Aorta (tissue), 5 donors: ENCODE data around the gene MICU1. TPM values are rescaled to one million over a fixed set of nuclear protein-coding genes. Genes with fewer than 3 reads are reported as not detected.

Source experiments
- ATAC-seq: fragments of 200-7000 bp; cut with Tn5 transposase; one replicate; pipeline ENCODE4 v1.9.1; 2022; ENCODE audit warnings: moderate library complexity; ENCODE audit not compliant: low FRiP score
- DNase-seq, 2 donors: peaks; one replicate each; pipeline ENCODE4 v3.0.0-alpha.2; 2020
- H3K27ac ChIP-seq, 2 donors: one replicate each; pipeline ENCODE4 v1.5.1; 2013; ENCODE audit warnings: low read length in 2 of 2, mild to moderate bottlenecking in 2 of 2, moderate library complexity in 2 of 2, control low read depth in 1 of 2, inconsistent platforms in 1 of 2, low read depth in 1 of 2
- H3K27me3 ChIP-seq, 2 donors: one replicate each; pipeline ENCODE4 v1.6.1; 2013; ENCODE audit warnings: control low read depth in 1 of 2, low read length in 1 of 2, mild to moderate bottlenecking in 1 of 2, moderate library complexity in 1 of 2; ENCODE audit not compliant: insufficient read depth in 2 of 2, control insufficient read depth in 1 of 2
- H3K36me3 ChIP-seq, 2 donors: one replicate each; pipeline ENCODE4 v1.6.1; 2013; ENCODE audit warnings: control low read depth in 1 of 2, low read length in 1 of 2, mild to moderate bottlenecking in 1 of 2; ENCODE audit not compliant: insufficient read depth in 2 of 2, control insufficient read depth in 1 of 2
- H3K4me1 ChIP-seq, 2 donors: one replicate each; pipeline ENCODE4 v1.6.1; 2013; ENCODE audit warnings: low read length in 2 of 2, control low read depth in 1 of 2, mild to moderate bottlenecking in 1 of 2, moderate library complexity in 1 of 2; ENCODE audit not compliant: insufficient read depth in 2 of 2, control insufficient read depth in 1 of 2
- H3K4me3 ChIP-seq, 2 donors: one replicate each; pipeline ENCODE4 v1.5.1; 2013; ENCODE audit warnings: low read length in 2 of 2, control low read depth in 1 of 2, mild to moderate bottlenecking in 1 of 2
- H3K9me3 ChIP-seq: one replicate; pipeline ENCODE4 v1.6.1; 2013; ENCODE audit warnings: mild to moderate bottlenecking, low read length; ENCODE audit not compliant: control insufficient read depth
- WGBS, 2 donors: extraction: QIAGEN DNeasy Blood & Tissue Kit; methylation state at CpG; one replicate each; pipeline ENCODE4 v1.1.7; 2013; 5-methylcytosine and 5-hydroxymethylcytosine counted together
- intact Hi-C, 2 donors: fragments of 100-400 bp; cut with DNase I; formaldehyde crosslinking; loops; one replicate each; pipeline versions ENCODE4 v1.14.2 to v1.15.0; 2022
- polyA plus RNA-seq, 2 donors: library from polyadenylated mRNA; stranded (reverse); fragments of 200-250 nt; gene quantifications; one replicate each; pipeline ENCODE4 v1.2.3, GENCODE V29; 2013
- total RNA-seq, 2 donors: library from RNA; stranded (reverse); fragmentation: NEBNext Ultra II Directional; extraction: Animal tissue kit (Norgen Biotek cat#: 25700); gene quantifications; one replicate each; pipeline ENCODE4 v1.2.1, GENCODE V29; 2021
- donor health status: healthy with polysubstance abuse.
- donor health status: Bipolar disorder and iron deficiency.
- donor health status: DM: no; HTN: no; CAD: no.
- donor health status: DM: no; HTN: no; CAD: no.
- donor health status: DM: yes; HTN: yes; CAD: no.

The MICU1 gene
- total and polyA plus RNA-seq, 4 donors = 23.7 to 40.7 (median 37.5) TPM

DNA sequence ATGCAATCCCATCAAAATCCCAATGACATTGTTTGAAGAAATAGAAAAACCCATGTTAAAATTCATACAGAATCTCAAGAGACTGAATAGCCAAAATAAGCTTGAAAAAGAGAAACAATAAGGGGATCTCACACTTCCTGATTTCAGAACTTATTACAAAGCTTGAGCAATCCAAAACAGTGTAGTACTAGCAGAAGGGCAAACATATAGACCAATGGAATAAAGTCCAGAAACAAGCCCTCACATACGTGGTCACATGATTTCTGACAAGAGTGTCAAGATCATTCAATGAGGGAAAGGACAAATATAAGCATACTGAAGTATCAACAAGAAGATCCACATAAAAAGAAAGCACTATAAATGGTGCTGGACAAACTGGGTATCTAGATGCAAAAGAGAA, 31.9 kb downstream of the MICU1 start:
- ATAC-seq = no peak
- H3K27me3 ChIP-seq = no peaks in the 10 kb centered on the region
- no peak overlapping the region for H3K27ac ChIP-seq
- intact Hi-C loops = no loop called here
- 84 to 94% methylated on average over 1 of the region's 1 CpG for WGBS, 2 donors
- peaks cover 0 to 1% of the 10 kb centered on the region in 2 donors for H3K4me1 ChIP-seq
- H3K4me3 ChIP-seq = no peak overlapping the region
- no peaks in the 10 kb centered on the region for H3K9me3 ChIP-seq
- no peaks in the 10 kb centered on the region for H3K36me3 ChIP-seq
- DNase-seq = no peak

- no peak for ATAC-seq
- DNase-seq = no peak
- WGBS, 2 donors = 87 to 93% methylated on average over 3 of the region's 3 CpGs
- H3K4me1 ChIP-seq = no peaks in the 10 kb centered on the region
- no peak overlapping the region for H3K27ac ChIP-seq
- H3K27me3 ChIP-seq = no peaks in the 10 kb centered on the region
- intact Hi-C loops = no loop called here
- no peaks in the 10 kb centered on the region for H3K9me3 ChIP-seq
- no peak overlapping the region for H3K4me3 ChIP-seq
- peaks cover 0 to 3% of the 10 kb centered on the region in 2 donors for H3K36me3 ChIP-seq
Observed at GRCh38 chr10:72588266-72588665, 37.6 kb downstream of the MICU1 start.

- WGBS, 2 donors = 97 to 99% methylated on average over 5 of the region's 5 CpGs
- Histone ChIP-seq H3K9me3 (no peaks in the 10 kb centered on the region), H3K27ac (no peak overlapping the region), H3K4me1 (no peaks in the 10 kb centered on the region), H3K4me3 (no peak overlapping the region), H3K36me3 (peaks cover 0 to 3% of the 10 kb centered on the region in 2 donors), H3K27me3 (no peaks in the 10 kb centered on the region)
- intact Hi-C loops = no loop called here
- no peak for DNase-seq
- ATAC-seq = no peak
Observed at GRCh38 chr10:72587568-72587967, 38.3 kb downstream of the MICU1 start.

DNA sequence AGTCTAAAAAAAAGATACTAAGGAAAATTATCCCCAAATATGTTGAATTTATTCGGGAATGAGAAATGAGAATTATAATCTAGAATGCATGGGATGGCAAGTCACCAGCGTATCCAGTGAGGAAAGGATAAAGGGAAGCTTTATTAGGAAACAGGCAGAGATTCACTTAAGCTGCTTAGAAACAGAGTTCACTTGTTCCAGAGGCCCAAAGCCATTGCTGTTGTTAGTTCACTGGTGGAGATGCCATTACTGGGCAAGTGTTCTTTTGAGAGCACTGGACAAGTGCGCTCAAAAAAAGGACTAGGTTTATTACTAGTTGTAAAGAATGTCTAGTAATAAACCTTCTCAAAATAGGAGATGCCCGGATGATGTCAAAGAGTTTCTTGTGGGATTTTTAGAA, 51.2 kb downstream of the MICU1 start:
- Histone ChIP-seq H3K36me3 (no peaks in the 10 kb centered on the region), H3K4me1 (no peaks in the 10 kb centered on the region), H3K4me3 (no peak overlapping the region), H3K27ac (no peak overlapping the region), H3K27me3 (no peaks in the 10 kb centered on the region), H3K9me3 (no peaks in the 10 kb centered on the region)
- WGBS, 2 donors = 96 to 98% methylated on average over 4 of the region's 4 CpGs
- intact Hi-C loops = no loop called here
- DNase-seq (no peak), ATAC-seq (no peak)

- Histone ChIP-seq H3K4me1 (no peaks in the 10 kb centered on the region), H3K36me3 (no peaks in the 10 kb centered on the region), H3K27ac (no peak overlapping the region), H3K4me3 (no peak overlapping the region), H3K27me3 (no peaks in the 10 kb centered on the region), H3K9me3 (no peaks in the 10 kb centered on the region)
- 93 to 97% methylated on average over 2 of the region's 2 CpGs for WGBS, 2 donors
- no peak for DNase-seq
- no peak for ATAC-seq
- intact Hi-C loops = no loop called here
Observed at GRCh38 chr10:72573079-72573478, 52.8 kb downstream of the MICU1 start.

- Histone ChIP-seq H3K4me1 (no peaks in the 10 kb centered on the region), H3K27ac (no peak overlapping the region), H3K4me3 (no peak overlapping the region), H3K9me3 (no peaks in the 10 kb centered on the region), H3K27me3 (no peaks in the 10 kb centered on the region), H3K36me3 (peaks cover 0 to 3% of the 10 kb centered on the region in 2 donors)
- intact Hi-C loops = no loop called here
- ATAC-seq (no peak), DNase-seq (no peak)
- 56 to 62% methylated on average over 4 of the region's 4 CpGs for WGBS, 2 donors
Observed at GRCh38 chr10:72567889-72568640, 57.8 kb downstream of the MICU1 start.

- Histone ChIP-seq H3K9me3 (no peaks in the 10 kb centered on the region), H3K27me3 (no peaks in the 10 kb centered on the region), H3K27ac (peak overlapping the region in 1 of 2 donors; percentile 2), H3K4me3 (no peak overlapping the region), H3K4me1 (no peaks in the 10 kb centered on the region), H3K36me3 (peaks cover 0 to 3% of the 10 kb centered on the region in 2 donors)
- ATAC-seq (peak; percentile 60), DNase-seq (peak in 1 of 2 donors; percentile 58)
- intact Hi-C loops = no loop called here
- 39 to 62% methylated on average over 3 of the region's 3 CpGs for WGBS, 2 donors
Observed at GRCh38 chr10:72567421-72567820, 58.5 kb downstream of the MICU1 start.

- DNase-seq = no peak
- Histone ChIP-seq H3K36me3 (peaks cover 3% of the 10 kb centered on the region in 2 donors), H3K9me3 (no peaks in the 10 kb centered on the region), H3K27me3 (no peaks in the 10 kb centered on the region), H3K4me1 (no peaks in the 10 kb centered on the region), H3K4me3 (no peak overlapping the region), H3K27ac (no peak overlapping the region)
- no peak for ATAC-seq
- WGBS, 2 donors = 9 to 13% methylated on average over 1 of the region's 1 CpG
- intact Hi-C loops = no loop called here
Observed at GRCh38 chr10:72564596-72564995, 61.3 kb downstream of the MICU1 start.

- ATAC-seq = no peak
- DNase-seq = no peak
- intact Hi-C loops = no loop called here
- Histone ChIP-seq H3K27ac (no peak overlapping the region), H3K27me3 (no peaks in the 10 kb centered on the region), H3K9me3 (no peaks in the 10 kb centered on the region), H3K4me1 (no peaks in the 10 kb centered on the region), H3K4me3 (no peak overlapping the region), H3K36me3 (peaks cover 3% of the 10 kb centered on the region in 2 donors)
- 86 to 90% methylated on average over 6 of the region's 6 CpGs for WGBS, 2 donors
Observed at GRCh38 chr10:72563327-72563932, 62.4 kb downstream of the MICU1 start.
